Endothelial cell of umbilical vein (primary cell): ENCODE results near the gene CNTFR. TPM values are rescaled to one million over a fixed set of nuclear protein-coding genes. Genes with fewer than 3 reads are reported as not detected.

Source experiments
- BruUV-seq: library from RNA; stranded (reverse); fragments of 400-500 nt; replicated peaks from 2 replicates; lab custom pipeline; 2021; lab: Mats Ljungman, UMichigan
- CTCF ChIA-PET: fragments of 300-600, 350-600 bp; sonication (Branson Sonifier 250); formaldehyde crosslinking; loops from one replicate; lab custom pipeline; 2021; ENCODE audit warnings: antibody characterized with exemption, inconsistent platforms; lab: Charles Lee
- POLR2A ChIA-PET: fragments of 300-600, 350-600 bp; sonication (Branson Sonifier 250); formaldehyde crosslinking; loops from one replicate; lab custom pipeline; 2021; ENCODE audit warnings: antibody characterized with exemption, inconsistent platforms; lab: Charles Lee
- DNase-seq: peaks from one replicate; pipeline ENCODE4 v3.0.0-alpha.2; 2011; ENCODE audit warnings: low read depth, low spot score
- FAIRE-seq: peaks from 2 replicates; lab custom pipeline; 2011; peaks lifted over from hg19 to GRCh38; lab: Jason Lieb, UNC
- H2AFZ ChIP-seq: 2 replicates; pipeline ENCODE4 v1.6.0; 2012; ENCODE audit warnings: low read depth, low read length, control low read depth, inconsistent platforms
- H3K27ac ChIP-seq: 2 replicates; pipeline ENCODE4 v1.5.1; 2011; ENCODE audit warnings: low read depth, mild to moderate bottlenecking, control low read depth, low read length, moderate library complexity; ENCODE audit not compliant: insufficient read depth
- H3K27me3 ChIP-seq, 2 experiments: 2 replicates each; pipeline versions ENCODE4 v1.6.0 to v1.6.1; 2011; ENCODE audit warnings: low read length in 2 of 2, mixed read lengths in 1 of 2; ENCODE audit not compliant: control insufficient read depth in 2 of 2, insufficient read depth in 2 of 2
- H3K36me3 ChIP-seq, 2 experiments: 2 replicates in 1 of 2; 3 replicates in 1 of 2; pipeline ENCODE4 v1.5.1; 2011; ENCODE audit warnings: low read length in 2 of 2, mild to moderate bottlenecking in 1 of 2, moderate library complexity in 1 of 2; ENCODE audit not compliant: control insufficient read depth in 2 of 2, insufficient read depth in 2 of 2; ENCODE audit errors: extremely low read depth in 1 of 2
- H3K4me1 ChIP-seq: 3 replicates; pipeline ENCODE4 v1.5.1; 2011; ENCODE audit warnings: mild to moderate bottlenecking, low read length; ENCODE audit not compliant: control insufficient read depth, insufficient read depth; ENCODE audit errors: extremely low read depth
- H3K4me2 ChIP-seq: 2 replicates; pipeline ENCODE4 v1.6.1; 2011; ENCODE audit warnings: low read length, control low read depth, mixed read lengths; ENCODE audit not compliant: insufficient read depth
- H3K4me3 ChIP-seq, 3 experiments: fragments of 200-600 bp in 1 of 3; sonication (generic), shearing (Covaris generic) in 1 of 3; replicated peaks in 1 of 3; 2 replicates each; pipeline ENCODE4 v1.5.1; 2011 to 2016; ENCODE audit warnings: control low read depth in 3 of 3, low read length in 3 of 3, mild to moderate bottlenecking in 2 of 3, inconsistent platforms in 1 of 3, low read depth in 1 of 3, moderate library complexity in 1 of 3; ENCODE audit not compliant: insufficient read depth in 1 of 3
- H3K79me2 ChIP-seq: 2 replicates; pipeline ENCODE4 v1.6.0; 2012; ENCODE audit warnings: low read length, inconsistent platforms; ENCODE audit not compliant: control insufficient read depth, insufficient read depth
- H3K9ac ChIP-seq: replicated peaks from 2 replicates; pipeline ENCODE3; 2011; ENCODE audit warnings: low read length, control low read depth; ENCODE audit not compliant: insufficient read depth; ENCODE audit errors: extremely low read depth
- H3K9me1 ChIP-seq: replicated peaks from 3 replicates; pipeline ENCODE4 v1.6.0; 2011; ENCODE audit warnings: mild to moderate bottlenecking, low read length; ENCODE audit not compliant: control insufficient read depth, insufficient read depth; ENCODE audit errors: extremely low read depth
- H3K9me3 ChIP-seq: replicated peaks from 2 replicates; pipeline ENCODE4 v1.5.1; 2012; ENCODE audit warnings: low read length, inconsistent platforms; ENCODE audit not compliant: control insufficient read depth, insufficient read depth
- H4K20me1 ChIP-seq: replicated peaks from 2 replicates; pipeline ENCODE3; 2011; ENCODE audit warnings: mild to moderate bottlenecking, low read length; ENCODE audit not compliant: control insufficient read depth, insufficient read depth; ENCODE audit errors: extremely low read depth
- EZH2 ChIP-seq: IDR thresholded peaks from 2 replicates; pipeline ENCODE4 v1.6.1; 2012; ENCODE audit warnings: borderline replicate concordance, low read depth, mild to moderate bottlenecking, moderate library complexity, low read length, inconsistent platforms; ENCODE audit not compliant: severe bottlenecking
- FOS ChIP-seq: IDR thresholded peaks from 2 replicates; pipeline ENCODE4 v1.6.1; 2011; ENCODE audit warnings: mild to moderate bottlenecking, low read length, moderate library complexity, borderline replicate concordance; ENCODE audit not compliant: insufficient read depth
- GATA2 ChIP-seq: IDR thresholded peaks from 2 replicates; pipeline ENCODE4 v1.7.0; 2011; ENCODE audit warnings: low read depth, mild to moderate bottlenecking, moderate library complexity, mixed read lengths, low read length; ENCODE audit not compliant: insufficient read length, insufficient read depth
- JUN ChIP-seq: IDR thresholded peaks from 2 replicates; pipeline ENCODE4 v1.6.1; 2011; ENCODE audit warnings: borderline replicate concordance, low read depth; ENCODE audit not compliant: insufficient read length, insufficient read depth
- MAX ChIP-seq: IDR thresholded peaks from 2 replicates; pipeline ENCODE4 v1.6.1; 2011; ENCODE audit not compliant: insufficient read depth, insufficient read length
- MYC ChIP-seq: IDR thresholded peaks from one replicate; pipeline ENCODE4 v1.6.1; 2011; ENCODE audit warnings: mild to moderate bottlenecking, low read depth, low read length
- POLR2A ChIP-seq: IDR thresholded peaks from 2 replicates; pipeline ENCODE4 v1.6.1; 2012; ENCODE audit warnings: low read depth, mild to moderate bottlenecking, control low read depth, low read length
- POLR2AphosphoS5 ChIP-seq: IDR thresholded peaks from 2 replicates; pipeline ENCODE4 v1.6.1; 2012; ENCODE audit warnings: low read depth, mild to moderate bottlenecking, control low read depth, low read length, moderate library complexity; ENCODE audit not compliant: insufficient read depth
- dilution Hi-C: fragments of 300-500 bp; cut with MboI; formaldehyde crosslinking; loops from one replicate; pipeline ENCODE4 v1.15.0; 2019; ENCODE audit warnings: low sequenced_read_pairs; ENCODE audit not compliant: extremely low pct_ligation_motif_present
- intact Hi-C: fragments of 100-400 bp; cut with micrococcal nuclease; formaldehyde crosslinking; loops from one replicate; pipeline ENCODE4 v1.10.0; 2022
- polyA plus RNA-seq, 4 experiments: library from polyadenylated mRNA; depleted of rRNA in 3 of 4; stranded (reverse) in 3 of 4; unstranded in 1 of 4; fragments of >200 nt; gene quantifications; 2 replicates each; pipeline versions ENCODE4 v1.2.1 to v1.2.3, GENCODE V29; 2011 to 2012; ENCODE audit warnings: missing spikeins in 1 of 4
- total RNA-seq: library from RNA; stranded (reverse); gene quantifications from 2 replicates; pipeline ENCODE4 v1.2.3, GENCODE V29; 2021
- TF ChIP-seq, protein P1 (sequence below), 2 donors: IDR thresholded peaks; 1 replicate in 1 of 2; 2 replicates in 1 of 2; pipeline ENCODE4 v1.5.1; 2011; ENCODE audit warnings: low read length in 2 of 2, mild to moderate bottlenecking in 2 of 2, moderate library complexity in 2 of 2, control low read depth in 1 of 2, inconsistent platforms in 1 of 2, low read depth in 1 of 2; ENCODE audit not compliant: insufficient read depth in 1 of 2; ENCODE audit errors: extremely low read depth in 1 of 2

CNTFR gene
- total and polyA plus RNA-seq, 2 donors (not counting 3 experiments of a cell fraction or from before 2014, with no cell fraction given): not detected

- H3K36me3 ChIP-seq: no peaks in the 10 kb centered on the region
- no peak for FAIRE-seq
- no peaks in the 10 kb centered on the region for H3K9me3 ChIP-seq
- peaks cover 9 to 15% of the 10 kb centered on the region in 2 experiments for H3K27me3 ChIP-seq
- BruUV-seq: no TSS peak
- peaks cover 3% of the 10 kb centered on the region for H3K4me1 ChIP-seq
- TF ChIP-seq EZH2 (no peak), MYC (no peak), JUN (no peak), POLR2A (no peak), GATA2 (no peak), POLR2AphosphoS5 (no peak), MAX (no peak), FOS (no peak)
- TF ChIP-seq, protein P1, sequence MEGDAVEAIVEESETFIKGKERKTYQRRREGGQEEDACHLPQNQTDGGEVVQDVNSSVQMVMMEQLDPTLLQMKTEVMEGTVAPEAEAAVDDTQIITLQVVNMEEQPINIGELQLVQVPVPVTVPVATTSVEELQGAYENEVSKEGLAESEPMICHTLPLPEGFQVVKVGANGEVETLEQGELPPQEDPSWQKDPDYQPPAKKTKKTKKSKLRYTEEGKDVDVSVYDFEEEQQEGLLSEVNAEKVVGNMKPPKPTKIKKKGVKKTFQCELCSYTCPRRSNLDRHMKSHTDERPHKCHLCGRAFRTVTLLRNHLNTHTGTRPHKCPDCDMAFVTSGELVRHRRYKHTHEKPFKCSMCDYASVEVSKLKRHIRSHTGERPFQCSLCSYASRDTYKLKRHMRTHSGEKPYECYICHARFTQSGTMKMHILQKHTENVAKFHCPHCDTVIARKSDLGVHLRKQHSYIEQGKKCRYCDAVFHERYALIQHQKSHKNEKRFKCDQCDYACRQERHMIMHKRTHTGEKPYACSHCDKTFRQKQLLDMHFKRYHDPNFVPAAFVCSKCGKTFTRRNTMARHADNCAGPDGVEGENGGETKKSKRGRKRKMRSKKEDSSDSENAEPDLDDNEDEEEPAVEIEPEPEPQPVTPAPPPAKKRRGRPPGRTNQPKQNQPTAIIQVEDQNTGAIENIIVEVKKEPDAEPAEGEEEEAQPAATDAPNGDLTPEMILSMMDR (IDR thresholded peaks at IDR 0.05; ENCODE audit: extremely low read depth in 1 of 2, insufficient read depth in 1 of 2, low read depth in 1 of 2, low read length in 2 of 2): no peak
- no peak overlapping the region for H3K27ac ChIP-seq
- no peak overlapping the region for H3K9ac ChIP-seq
- dilution Hi-C loops: loop anchor here (25.0 kb wide), 1 partner anchor 107 kb away; no protein-coding TSS in a partner anchor
- H3K9me1 ChIP-seq: no peaks in the 10 kb centered on the region
- ChIA-PET CTCF (interaction anchor here (1.2 to 2.4 kb wide), 5 partner anchors 18 to 116 kb away, joined by 3 to 12 read pairs (median 6); no protein-coding TSS in a partner anchor), POLR2A (no interaction called here)
- H2AFZ ChIP-seq: no peak overlapping the region
- no peak for DNase-seq
- no peaks in the 10 kb centered on the region for H4K20me1 ChIP-seq
- intact Hi-C loops: no loop called here
- no peak overlapping the region for H3K4me3 ChIP-seq
- no peaks in the 10 kb centered on the region for H3K79me2 ChIP-seq
- no peak overlapping the region for H3K4me2 ChIP-seq
These were observed 70.1 kb downstream of the CNTFR start for GRCh38 chr9:34519321-34520020.
